ENCODE measurements around the gene MPHOSPH9.

DNA sequence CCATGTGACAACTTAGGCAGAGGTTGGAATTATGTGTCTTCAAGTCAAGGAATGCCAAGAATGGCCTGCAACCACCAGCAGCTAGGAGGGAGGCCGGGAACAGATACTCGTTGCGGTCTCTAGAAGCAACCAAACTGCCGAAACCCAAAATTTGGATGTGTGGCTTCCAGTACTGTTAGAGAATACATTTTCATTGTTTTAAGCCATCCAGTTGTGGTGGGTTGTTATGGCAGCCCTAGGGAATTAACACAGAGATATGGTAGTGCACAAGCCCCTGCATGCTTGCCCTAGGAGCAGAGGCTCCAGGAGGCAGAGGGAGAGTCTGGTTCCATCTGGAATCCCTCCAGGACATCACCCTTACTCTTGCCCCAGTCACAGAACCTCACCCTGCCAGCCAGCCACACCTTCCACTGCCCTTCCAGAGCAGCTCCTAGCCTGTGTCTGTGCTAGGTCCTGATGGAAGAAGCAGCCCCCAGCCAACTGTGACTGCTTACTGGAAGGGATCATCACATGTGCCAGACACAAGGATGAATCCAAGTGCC is 101.6 kb downstream of the MPHOSPH9 start:
- TF ChIP-seq, protein P1, sequence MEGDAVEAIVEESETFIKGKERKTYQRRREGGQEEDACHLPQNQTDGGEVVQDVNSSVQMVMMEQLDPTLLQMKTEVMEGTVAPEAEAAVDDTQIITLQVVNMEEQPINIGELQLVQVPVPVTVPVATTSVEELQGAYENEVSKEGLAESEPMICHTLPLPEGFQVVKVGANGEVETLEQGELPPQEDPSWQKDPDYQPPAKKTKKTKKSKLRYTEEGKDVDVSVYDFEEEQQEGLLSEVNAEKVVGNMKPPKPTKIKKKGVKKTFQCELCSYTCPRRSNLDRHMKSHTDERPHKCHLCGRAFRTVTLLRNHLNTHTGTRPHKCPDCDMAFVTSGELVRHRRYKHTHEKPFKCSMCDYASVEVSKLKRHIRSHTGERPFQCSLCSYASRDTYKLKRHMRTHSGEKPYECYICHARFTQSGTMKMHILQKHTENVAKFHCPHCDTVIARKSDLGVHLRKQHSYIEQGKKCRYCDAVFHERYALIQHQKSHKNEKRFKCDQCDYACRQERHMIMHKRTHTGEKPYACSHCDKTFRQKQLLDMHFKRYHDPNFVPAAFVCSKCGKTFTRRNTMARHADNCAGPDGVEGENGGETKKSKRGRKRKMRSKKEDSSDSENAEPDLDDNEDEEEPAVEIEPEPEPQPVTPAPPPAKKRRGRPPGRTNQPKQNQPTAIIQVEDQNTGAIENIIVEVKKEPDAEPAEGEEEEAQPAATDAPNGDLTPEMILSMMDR (conservative IDR thresholded peaks at IDR 0.05; ENCODE audit: low read length), result no peak
- TF ChIP-seq EZH2phosphoT487 (IDR thresholded peaks at IDR 0.05; ENCODE audit: borderline replicate concordance, low read depth, low read length), result no peak
